Dedifferentiated amniotic fluid mesenchymal stem cell (primary cell): ENCODE measurements around the gene CFAP57.
"Not testable (repeated sequence)": the region's sequence is repeated elsewhere in the genome, so short reads cannot be mapped to it uniquely, and the experiment has no call there.

ENCODE experiments used
- DNase-seq: peaks from one replicate; pipeline ENCODE4 v3.0.0-alpha.2; 2016; ENCODE audit errors: extremely low spot score

Gene CFAP57

GRCh38 chr1:43174873-43175272 lies 2.7 kb downstream of the CFAP57 start:
- DNase-seq = no peak

- no peak for DNase-seq
These were observed 5.6 kb downstream of the CFAP57 start for GRCh38 chr1:43177691-43178090.

- DNase-seq = no peak
These were observed 12.3 kb downstream of the CFAP57 start for GRCh38 chr1:43184388-43184787.

- DNase-seq = no peak
These were observed 12.9 kb downstream of the CFAP57 start for GRCh38 chr1:43184995-43185394.

- DNase-seq = no peak
These were observed 16.0 kb downstream of the CFAP57 start for GRCh38 chr1:43188106-43188505.

GRCh38 chr1:43194509-43194908 lies 22.4 kb downstream of the CFAP57 start:
- DNase-seq = no peak

GRCh38 chr1:43197343-43198127 lies 25.4 kb downstream of the CFAP57 start:
- DNase-seq = no peak

- no peak for DNase-seq
These were observed 27.1 kb downstream of the CFAP57 start for GRCh38 chr1:43199093-43199726.

- DNase-seq = no peak
These were observed 31.7 kb downstream of the CFAP57 start for GRCh38 chr1:43203859-43204258.

GRCh38 chr1:43204394-43204793 lies 32.3 kb downstream of the CFAP57 start:
- no peak for DNase-seq

GRCh38 chr1:43205671-43206070 lies 33.5 kb downstream of the CFAP57 start:
- DNase-seq = no peak

- DNase-seq = peak; percentile 95
These were observed 34.6 kb downstream of the CFAP57 start for GRCh38 chr1:43206600-43207228.

- peak; percentile 55 for DNase-seq
These were observed 35.2 kb downstream of the CFAP57 start for GRCh38 chr1:43207229-43207853.

GRCh38 chr1:43208277-43208676 lies 36.1 kb downstream of the CFAP57 start:
- not testable (repeated sequence) for DNase-seq

GRCh38 chr1:43214501-43215444 lies 42.6 kb downstream of the CFAP57 start:
- DNase-seq = peak; percentile 67

GRCh38 chr1:43217747-43218146 lies 45.6 kb downstream of the CFAP57 start:
- DNase-seq = no peak

GRCh38 chr1:43220905-43221778 lies 49.0 kb downstream of the CFAP57 start:
- no peak for DNase-seq

- DNase-seq = no peak
These were observed 49.7 kb downstream of the CFAP57 start for GRCh38 chr1:43221797-43222196.

- no peak for DNase-seq
These were observed 50.7 kb downstream of the CFAP57 start for GRCh38 chr1:43222879-43223278.

- DNase-seq = no peak
These were observed 53.0 kb downstream of the CFAP57 start for GRCh38 chr1:43225168-43225567.
